GM12878 (cell line): ENCODE results near the gene DMRTC2. TPM values are rescaled to one million over a fixed set of nuclear protein-coding genes. Genes with fewer than 3 reads are reported as not detected.

Experiments used
- BCLAF1 ChIP-seq: fragments of 450-650 bp; IDR thresholded peaks from 2 replicates; pipeline ENCODE4 v1.6.1; 2017; ENCODE audit warnings: antibody characterized with exemption, mild to moderate bottlenecking, moderate library complexity
- BMI1 ChIP-seq: fragments of 450-650 bp; IDR thresholded peaks from 2 replicates; pipeline ENCODE4 v1.6.1; 2016; ENCODE audit warnings: mild to moderate bottlenecking, moderate library complexity, borderline replicate concordance
- CBFB ChIP-seq: IDR thresholded peaks from 2 replicates; pipeline ENCODE4 v1.6.1; 2016; ENCODE audit warnings: antibody characterized with exemption, low read depth
- EED ChIP-seq: sonication (generic); IDR thresholded peaks from 2 replicates; pipeline ENCODE4 v1.6.1; 2016; ENCODE audit warnings: antibody characterized with exemption, low read depth
- FOXM1 ChIP-seq: IDR thresholded peaks from 2 replicates; pipeline ENCODE4 v1.6.1; 2012; ENCODE audit warnings: low read depth, mild to moderate bottlenecking, inconsistent platforms, low read length, moderate library complexity
- KAT2A ChIP-seq: conservative IDR thresholded peaks from 2 replicates; pipeline ENCODE4 v1.6.1; 2011; ENCODE audit warnings: low read depth, low read length; ENCODE audit not compliant: control insufficient read depth
- RAD51 ChIP-seq: fragments of 450-650 bp; IDR thresholded peaks from 2 replicates; pipeline ENCODE4 v1.6.1; 2016; ENCODE audit warnings: moderate library complexity, mild to moderate bottlenecking, inconsistent platforms
- SMARCA5 ChIP-seq: fragments of 450-650 bp; IDR thresholded peaks from 2 replicates; pipeline ENCODE4 v1.6.1; 2017; ENCODE audit warnings: mild to moderate bottlenecking
- TBL1XR1 ChIP-seq: IDR thresholded peaks from 2 replicates; pipeline ENCODE4 v1.6.1; 2012; ENCODE audit warnings: low read depth, low read length, improper control_type of control experiment
- WRNIP1 ChIP-seq: IDR thresholded peaks from 2 replicates; pipeline ENCODE4 v1.6.1; 2011; ENCODE audit warnings: low read depth, low read length, improper control_type of control experiment, borderline replicate concordance
- ZNF687 ChIP-seq: fragments of 450-650 bp; IDR thresholded peaks from 2 replicates; pipeline ENCODE4 v1.6.1; 2017; ENCODE audit warnings: mild to moderate bottlenecking, moderate library complexity
- polyA plus RNA-seq, 11 experiments: library from polyadenylated mRNA; depleted of rRNA in 4 of 11; unstranded in 6 of 11; stranded (reverse) in 5 of 11; fragments of >200 nt; fragmentation: Nextera tagmentation in 4 of 11; fragmentation: Illumina TruSeq in 1 of 11; extraction: Ambion mirVana in 4 of 11; extraction: Trizol in 1 of 11; gene quantifications; 1 replicate in 1 of 11; 2 replicates in 10 of 11; pipeline versions ENCODE4 v1.2.1 to v1.2.3, GENCODE V29; 2011 to 2016; ENCODE audit warnings: inconsistent platforms in 2 of 11, missing spikeins in 2 of 11, low read depth in 1 of 11
- total RNA-seq, 4 experiments: library from RNA; depleted of rRNA in 3 of 4; stranded (reverse); fragments of >200 nt in 3 of 4; fragmentation: Illumina TruSeq in 1 of 4; extraction: Trizol in 1 of 4; gene quantifications; 2 replicates each; pipeline versions ENCODE4 v1.2.1 to v1.2.3, GENCODE V29; 2013 to 2021
- TF ChIP-seq, protein P1 (sequence below), 3 experiments: IDR thresholded peaks in 2 of 3; conservative IDR thresholded peaks in 1 of 3; 2 replicates each; pipeline ENCODE4 v1.5.1; 2011; ENCODE audit warnings: low read depth in 3 of 3, low read length in 3 of 3, mild to moderate bottlenecking in 3 of 3, control low read depth in 2 of 3, moderate library complexity in 2 of 3, inconsistent platforms in 1 of 3, mixed read lengths in 1 of 3; ENCODE audit not compliant: control insufficient read depth in 2 of 3, insufficient read depth in 1 of 3; ENCODE audit errors: extremely low read depth in 1 of 3

The DMRTC2 gene
- total and polyA plus RNA-seq, 10 of the 15 experiments (the other 5 are each of a cell fraction or from before 2014, with no cell fraction given): not detected

- TF ChIP-seq, protein P1, sequence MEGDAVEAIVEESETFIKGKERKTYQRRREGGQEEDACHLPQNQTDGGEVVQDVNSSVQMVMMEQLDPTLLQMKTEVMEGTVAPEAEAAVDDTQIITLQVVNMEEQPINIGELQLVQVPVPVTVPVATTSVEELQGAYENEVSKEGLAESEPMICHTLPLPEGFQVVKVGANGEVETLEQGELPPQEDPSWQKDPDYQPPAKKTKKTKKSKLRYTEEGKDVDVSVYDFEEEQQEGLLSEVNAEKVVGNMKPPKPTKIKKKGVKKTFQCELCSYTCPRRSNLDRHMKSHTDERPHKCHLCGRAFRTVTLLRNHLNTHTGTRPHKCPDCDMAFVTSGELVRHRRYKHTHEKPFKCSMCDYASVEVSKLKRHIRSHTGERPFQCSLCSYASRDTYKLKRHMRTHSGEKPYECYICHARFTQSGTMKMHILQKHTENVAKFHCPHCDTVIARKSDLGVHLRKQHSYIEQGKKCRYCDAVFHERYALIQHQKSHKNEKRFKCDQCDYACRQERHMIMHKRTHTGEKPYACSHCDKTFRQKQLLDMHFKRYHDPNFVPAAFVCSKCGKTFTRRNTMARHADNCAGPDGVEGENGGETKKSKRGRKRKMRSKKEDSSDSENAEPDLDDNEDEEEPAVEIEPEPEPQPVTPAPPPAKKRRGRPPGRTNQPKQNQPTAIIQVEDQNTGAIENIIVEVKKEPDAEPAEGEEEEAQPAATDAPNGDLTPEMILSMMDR (IDR thresholded peaks at IDR 0.05 in 2 of 3, conservative IDR thresholded peaks at IDR 0.05 in 1 of 3; ENCODE audit: control insufficient read depth in 2 of 3, extremely low read depth in 1 of 3, insufficient read depth in 1 of 3, low read depth in 3 of 3, low read length in 3 of 3): no peak
- no peak for TF ChIP-seq WRNIP1
- no peak for TF ChIP-seq FOXM1
- no peak for TF ChIP-seq SMARCA5
- TF ChIP-seq BCLAF1: no peak
- TF ChIP-seq EED: no peak
- TF ChIP-seq TBL1XR1: no peak
- TF ChIP-seq CBFB: no peak
- TF ChIP-seq KAT2A: no peak
- TF ChIP-seq ZNF687: no peak
- no peak for TF ChIP-seq BMI1
- TF ChIP-seq RAD51: no peak
These were observed 42.1 kb upstream of the DMRTC2 start (continued) for GRCh38 chr19:41802770-41803169.
